ENCODE results near the gene GTF3C1. TPM values are rescaled to one million over a fixed set of nuclear protein-coding genes. Genes with fewer than 3 reads are reported as not detected.

The GTF3C1 gene
- total RNA-seq, 1 experiment from 2014 or later, result 121 TPM

DNA sequence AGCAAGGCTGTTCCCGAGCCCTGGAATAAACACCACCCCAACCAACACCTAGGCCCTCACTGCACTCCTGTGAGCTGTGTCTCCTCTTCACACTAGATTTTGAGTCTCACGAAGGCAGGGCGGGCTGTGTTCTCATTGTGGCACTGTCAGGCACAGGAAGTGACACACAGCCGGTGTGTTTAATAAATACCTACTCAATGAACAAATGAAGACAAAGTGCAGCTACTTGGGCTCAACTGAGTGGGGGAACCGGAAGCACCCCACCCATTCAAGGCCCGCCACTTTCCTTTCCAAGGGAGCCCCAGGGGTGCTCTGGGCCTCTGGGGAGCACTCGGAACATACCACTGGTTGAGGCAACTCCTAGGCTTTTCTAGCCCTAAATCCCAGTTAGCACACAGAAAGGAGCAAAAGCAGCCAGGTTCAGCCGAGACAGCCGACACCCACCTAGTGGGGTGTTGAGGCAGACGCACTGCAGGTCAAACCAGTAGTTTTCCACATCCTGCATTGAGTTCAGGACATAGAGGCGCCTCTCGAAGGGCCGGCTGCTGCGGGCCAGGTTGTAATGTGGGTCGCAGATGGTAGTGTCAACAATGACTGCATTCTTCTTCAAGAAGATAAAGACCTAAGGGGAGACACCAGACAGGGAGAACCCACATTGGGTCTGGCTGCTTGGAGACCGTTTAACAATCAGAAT is 57.7 kb downstream of the GTF3C1 start:
- CTCF ChIA-PET, result no interaction called here
- Histone ChIP-seq H3K27me3 (ENCODE audit: control insufficient read depth, insufficient read depth, low read length) (no peaks in the 10 kb centered on the region), H3K4me3 (ENCODE audit: low read depth in 2 of 2, low read length in 2 of 2) (no peak overlapping the region), H3K9me3 (ENCODE audit: control insufficient read depth, insufficient read depth, low read depth, low read length) (no peaks in the 10 kb centered on the region), H3K27ac (ENCODE audit: low read length) (no peak overlapping the region), H3K36me3 (ENCODE audit: control insufficient read depth, insufficient read depth, low read length) (peaks cover 25% of the 10 kb centered on the region), H3K4me1 (ENCODE audit: control insufficient read depth, insufficient read depth, low read length) (no peaks in the 10 kb centered on the region)
- intact Hi-C loops (cut with micrococcal nuclease; ENCODE audit: unreplicated experiment) (no loop called here), in situ Hi-C loops (cut with HindIII; ENCODE audit: low pct_unique_long_range_greater_than_20kb, low sequenced_read_pairs) (no loop called here)
- TF ChIP-seq, protein P1, sequence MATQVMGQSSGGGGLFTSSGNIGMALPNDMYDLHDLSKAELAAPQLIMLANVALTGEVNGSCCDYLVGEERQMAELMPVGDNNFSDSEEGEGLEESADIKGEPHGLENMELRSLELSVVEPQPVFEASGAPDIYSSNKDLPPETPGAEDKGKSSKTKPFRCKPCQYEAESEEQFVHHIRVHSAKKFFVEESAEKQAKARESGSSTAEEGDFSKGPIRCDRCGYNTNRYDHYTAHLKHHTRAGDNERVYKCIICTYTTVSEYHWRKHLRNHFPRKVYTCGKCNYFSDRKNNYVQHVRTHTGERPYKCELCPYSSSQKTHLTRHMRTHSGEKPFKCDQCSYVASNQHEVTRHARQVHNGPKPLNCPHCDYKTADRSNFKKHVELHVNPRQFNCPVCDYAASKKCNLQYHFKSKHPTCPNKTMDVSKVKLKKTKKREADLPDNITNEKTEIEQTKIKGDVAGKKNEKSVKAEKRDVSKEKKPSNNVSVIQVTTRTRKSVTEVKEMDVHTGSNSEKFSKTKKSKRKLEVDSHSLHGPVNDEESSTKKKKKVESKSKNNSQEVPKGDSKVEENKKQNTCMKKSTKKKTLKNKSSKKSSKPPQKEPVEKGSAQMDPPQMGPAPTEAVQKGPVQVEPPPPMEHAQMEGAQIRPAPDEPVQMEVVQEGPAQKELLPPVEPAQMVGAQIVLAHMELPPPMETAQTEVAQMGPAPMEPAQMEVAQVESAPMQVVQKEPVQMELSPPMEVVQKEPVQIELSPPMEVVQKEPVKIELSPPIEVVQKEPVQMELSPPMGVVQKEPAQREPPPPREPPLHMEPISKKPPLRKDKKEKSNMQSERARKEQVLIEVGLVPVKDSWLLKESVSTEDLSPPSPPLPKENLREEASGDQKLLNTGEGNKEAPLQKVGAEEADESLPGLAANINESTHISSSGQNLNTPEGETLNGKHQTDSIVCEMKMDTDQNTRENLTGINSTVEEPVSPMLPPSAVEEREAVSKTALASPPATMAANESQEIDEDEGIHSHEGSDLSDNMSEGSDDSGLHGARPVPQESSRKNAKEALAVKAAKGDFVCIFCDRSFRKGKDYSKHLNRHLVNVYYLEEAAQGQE (IDR thresholded peaks at IDR 0.05; ENCODE audit: insufficient read depth in 1 of 2, low read depth in 2 of 2, low read length in 1 of 2), result no peak
- no peak for TF ChIP-seq SIN3A (IDR thresholded peaks at IDR 0.05; ENCODE audit: borderline replicate concordance, insufficient read depth, low read depth, low read length)
- no peak for TF ChIP-seq POLR2AphosphoS5 (IDR thresholded peaks at IDR 0.05; ENCODE audit: low read depth, low read length)
- no peak for TF ChIP-seq TCF7L2 (IDR thresholded peaks at IDR 0.05; ENCODE audit: low read depth, low read length)
- TF ChIP-seq, protein P2, sequence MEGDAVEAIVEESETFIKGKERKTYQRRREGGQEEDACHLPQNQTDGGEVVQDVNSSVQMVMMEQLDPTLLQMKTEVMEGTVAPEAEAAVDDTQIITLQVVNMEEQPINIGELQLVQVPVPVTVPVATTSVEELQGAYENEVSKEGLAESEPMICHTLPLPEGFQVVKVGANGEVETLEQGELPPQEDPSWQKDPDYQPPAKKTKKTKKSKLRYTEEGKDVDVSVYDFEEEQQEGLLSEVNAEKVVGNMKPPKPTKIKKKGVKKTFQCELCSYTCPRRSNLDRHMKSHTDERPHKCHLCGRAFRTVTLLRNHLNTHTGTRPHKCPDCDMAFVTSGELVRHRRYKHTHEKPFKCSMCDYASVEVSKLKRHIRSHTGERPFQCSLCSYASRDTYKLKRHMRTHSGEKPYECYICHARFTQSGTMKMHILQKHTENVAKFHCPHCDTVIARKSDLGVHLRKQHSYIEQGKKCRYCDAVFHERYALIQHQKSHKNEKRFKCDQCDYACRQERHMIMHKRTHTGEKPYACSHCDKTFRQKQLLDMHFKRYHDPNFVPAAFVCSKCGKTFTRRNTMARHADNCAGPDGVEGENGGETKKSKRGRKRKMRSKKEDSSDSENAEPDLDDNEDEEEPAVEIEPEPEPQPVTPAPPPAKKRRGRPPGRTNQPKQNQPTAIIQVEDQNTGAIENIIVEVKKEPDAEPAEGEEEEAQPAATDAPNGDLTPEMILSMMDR (IDR thresholded peaks at IDR 0.05), result no peak
- no TSS peak for BruUV-seq (replicated peaks)
- no peak for ATAC-seq
- no peak for DNase-seq (ENCODE audit: low read depth, low spot score)
- POLR2A ChIA-PET, result interaction anchor here (0.6 kb wide), 1 partner anchor 36 kb away, joined by 11 read pairs; no protein-coding TSS in a partner anchor

DNA sequence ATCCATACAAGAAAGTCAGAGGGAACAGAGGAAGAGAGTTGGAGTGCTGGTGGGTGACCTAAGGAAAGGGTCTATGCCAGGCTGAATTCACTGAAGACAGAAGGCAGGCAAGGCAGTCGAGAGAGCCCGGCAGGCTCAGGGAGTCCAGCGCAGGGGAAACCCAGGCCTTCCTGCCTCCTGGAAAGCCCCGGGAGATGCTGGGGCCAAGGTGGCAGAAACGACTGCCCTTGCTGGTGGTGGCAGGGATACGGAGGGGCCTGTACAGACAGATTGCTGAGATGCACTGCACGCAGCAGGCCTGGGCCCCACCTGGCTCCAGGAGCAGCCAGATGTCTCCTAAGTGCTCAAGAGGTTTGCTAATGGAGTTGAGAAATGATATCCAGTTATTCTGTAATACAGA is 59.8 kb downstream of the GTF3C1 start:
- Histone ChIP-seq H3K4me3 (ENCODE audit: low read depth in 2 of 2, low read length in 2 of 2) (no peak overlapping the region), H3K4me1 (ENCODE audit: control insufficient read depth, insufficient read depth, low read length) (no peaks in the 10 kb centered on the region), H3K27me3 (ENCODE audit: control insufficient read depth, insufficient read depth, low read length) (no peaks in the 10 kb centered on the region), H3K27ac (ENCODE audit: low read length) (no peak overlapping the region), H3K9me3 (ENCODE audit: control insufficient read depth, insufficient read depth, low read depth, low read length) (no peaks in the 10 kb centered on the region), H3K36me3 (ENCODE audit: control insufficient read depth, insufficient read depth, low read length) (peaks cover 29% of the 10 kb centered on the region)
- ChIA-PET CTCF (no interaction called here), POLR2A (no interaction called here)
- ATAC-seq (no peak), DNase-seq (ENCODE audit: low read depth, low spot score) (no peak)
- intact Hi-C loops (cut with micrococcal nuclease; ENCODE audit: unreplicated experiment), result no loop called here
- in situ Hi-C loops (cut with HindIII; ENCODE audit: low pct_unique_long_range_greater_than_20kb, low sequenced_read_pairs), result no loop called here
- no TSS peak for BruUV-seq (replicated peaks)
- TF ChIP-seq POLR2AphosphoS5 (IDR thresholded peaks at IDR 0.05; ENCODE audit: low read depth, low read length) (no peak), SIN3A (IDR thresholded peaks at IDR 0.05; ENCODE audit: borderline replicate concordance, insufficient read depth, low read depth, low read length) (no peak), TCF7L2 (IDR thresholded peaks at IDR 0.05; ENCODE audit: low read depth, low read length) (no peak)
- TF ChIP-seq, protein P2 (IDR thresholded peaks at IDR 0.05), result no peak
- TF ChIP-seq, protein P1 (IDR thresholded peaks at IDR 0.05; ENCODE audit: insufficient read depth in 1 of 2, low read depth in 2 of 2, low read length in 1 of 2), result no peak

Data from Panc1 (cell line).